GM23338 (cell line): Measurements from ENCODE around the gene SPEF1. TPM values are rescaled to one million over a fixed set of nuclear protein-coding genes. Genes with fewer than 3 reads are reported as not detected.

ENCODE experiments used
- ATAC-seq: fragments of 200-7000 bp; cut with Tn5 transposase; 3 replicates; pipeline ENCODE4 v1.9.1; 2020
- DNase-seq: peaks from one replicate; pipeline ENCODE4 v3.0.0-alpha.2; 2015; ENCODE audit warnings: low spot score
- H2AFZ ChIP-seq: fragments of 200-600 bp; sonication (generic); 2 replicates; pipeline ENCODE4 v1.8.0; 2016; ENCODE audit warnings: antibody characterized with exemption, mild to moderate bottlenecking, moderate library complexity
- H3F3A ChIP-seq: fragments of 200-600 bp; sonication (generic); replicated peaks from 2 replicates; pipeline ENCODE4 v1.8.0; 2017; ENCODE audit warnings: antibody characterized with exemption, mixed run types, low read depth
- H3K27ac ChIP-seq: fragments of 200-600 bp; sonication (generic); 2 replicates; pipeline ENCODE4 v1.6.1; 2016; ENCODE audit warnings: low read depth
- H3K27me3 ChIP-seq: fragments of 200-600 bp; sonication (generic); 2 replicates; pipeline ENCODE4 v1.8.0; 2016; ENCODE audit warnings: mild to moderate bottlenecking, mixed run types, moderate library complexity; ENCODE audit not compliant: insufficient read depth
- H3K36me3 ChIP-seq: fragments of 200-600 bp; sonication (generic); 2 replicates; pipeline ENCODE4 v1.8.0; 2016; ENCODE audit warnings: mild to moderate bottlenecking; ENCODE audit not compliant: insufficient read depth
- H3K4me1 ChIP-seq: fragments of 200-600 bp; sonication (generic); 2 replicates; pipeline ENCODE4 v1.8.0; 2016; ENCODE audit warnings: mild to moderate bottlenecking, moderate library complexity; ENCODE audit not compliant: insufficient read depth
- H3K4me2 ChIP-seq: fragments of 200-600 bp; sonication (generic); 2 replicates; pipeline ENCODE4 v1.7.1; 2017; ENCODE audit warnings: mixed run types
- H3K4me3 ChIP-seq: fragments of 200-600 bp; sonication (generic); 2 replicates; pipeline ENCODE4 v1.6.1; 2016; ENCODE audit warnings: mixed run types
- H3K79me2 ChIP-seq: fragments of 200-600 bp; sonication (generic); replicated peaks from 2 replicates; pipeline ENCODE4 v1.8.0; 2017; ENCODE audit warnings: mild to moderate bottlenecking; ENCODE audit not compliant: insufficient read depth
- H3K9me2 ChIP-seq: fragments of 200-600 bp; sonication (generic); 2 replicates; pipeline ENCODE4 v1.8.0; 2017; ENCODE audit not compliant: insufficient read depth
- H4K20me1 ChIP-seq: fragments of 200-600 bp; sonication (generic); replicated peaks from 2 replicates; pipeline ENCODE4 v1.8.0; 2017; ENCODE audit warnings: mild to moderate bottlenecking; ENCODE audit not compliant: insufficient read depth
- H3K27ac Mint-ChIP-seq: 2 replicates; pipeline ENCODE4 v1.8.0; 2020; ENCODE audit warnings: inconsistent platforms, mild to moderate bottlenecking, moderate library complexity, mixed read lengths
- H3K27me3 Mint-ChIP-seq: 3 replicates; pipeline ENCODE4 v1.8.0; 2022; ENCODE audit warnings: low read depth, mild to moderate bottlenecking, moderate library complexity, mixed read lengths, inconsistent platforms; ENCODE audit not compliant: insufficient read depth, poor library complexity
- H3K36me3 Mint-ChIP-seq: 3 replicates; pipeline ENCODE4 v1.8.0; 2021; ENCODE audit warnings: low read depth, mild to moderate bottlenecking, inconsistent platforms, moderate library complexity, mixed read lengths
- H3K4me1 Mint-ChIP-seq: 3 replicates; pipeline ENCODE4 v1.8.0; 2020; ENCODE audit warnings: mild to moderate bottlenecking, inconsistent platforms, mixed read lengths
- H3K4me3 Mint-ChIP-seq: 3 replicates; pipeline ENCODE4 v1.8.0; 2021; ENCODE audit warnings: moderate library complexity, mild to moderate bottlenecking, inconsistent platforms, mixed read lengths
- H3K9me3 Mint-ChIP-seq: 3 replicates; pipeline ENCODE4 v1.8.0; 2020; ENCODE audit warnings: moderate library complexity, mild to moderate bottlenecking, inconsistent platforms, mixed read lengths
- CREB1 ChIP-seq: fragments of 250-450 bp; sonication (Bioruptor Pico); IDR thresholded peaks from 2 replicates; pipeline ENCODE4 v1.5.0; 2020; ENCODE audit warnings: low read depth, mild to moderate bottlenecking, moderate library complexity
- EZH2 ChIP-seq: fragments of 200-600 bp; sonication (generic); IDR thresholded peaks from one replicate; pipeline ENCODE4 v1.8.0; 2017; ENCODE audit warnings: antibody characterized with exemption, mild to moderate bottlenecking, low read depth; ENCODE audit not compliant: unreplicated experiment
- EZH2phosphoT487 ChIP-seq: fragments of 200-600 bp; sonication (generic); IDR thresholded peaks from one replicate; pipeline ENCODE4 v1.8.1; 2018; ENCODE audit warnings: antibody characterized with exemption; ENCODE audit not compliant: unreplicated experiment
- NANOG ChIP-seq: IDR thresholded peaks from 2 replicates; pipeline ENCODE4 v1.6.1; 2016; ENCODE audit warnings: antibody characterized with exemption, borderline replicate concordance
- POLR2AphosphoS5 ChIP-seq: IDR thresholded peaks from 2 replicates; pipeline ENCODE4 v1.6.1; 2016; ENCODE audit warnings: antibody characterized with exemption, low read depth
- STAT1 ChIP-seq: IDR thresholded peaks from one replicate; pipeline ENCODE4 v1.6.1; 2016; ENCODE audit warnings: antibody characterized with exemption; ENCODE audit not compliant: unreplicated experiment
- ZNF114 ChIP-seq: fragments of 250-450 bp; sonication (Bioruptor Pico); IDR thresholded peaks from 2 replicates; pipeline ENCODE4 v1.5.0; 2020; ENCODE audit warnings: mild to moderate bottlenecking, moderate library complexity
- ZNF331 ChIP-seq: fragments of 250-450 bp; sonication (Bioruptor Pico); IDR thresholded peaks from 2 replicates; pipeline ENCODE4 v1.5.0; 2020; ENCODE audit warnings: low read depth, mild to moderate bottlenecking, moderate library complexity
- polyA plus RNA-seq: library from polyadenylated mRNA; unstranded; fragments of >200 nt; fragmentation: Nextera tagmentation; extraction: Ambion mirVana; gene quantifications from 2 replicates; pipeline ENCODE4 v1.2.1, GENCODE V29; 2016
- total RNA-seq: library from RNA; depleted of rRNA; stranded (reverse); fragments of >200 nt; shearing (Covaris generic); gene quantifications from 2 replicates; pipeline ENCODE4 v1.2.3, GENCODE V29; 2014
- TF ChIP-seq, protein P1 (sequence below): IDR thresholded peaks from 2 replicates; pipeline ENCODE4 v1.6.1; 2016; ENCODE audit warnings: antibody characterized with exemption
- TF ChIP-seq, protein P2 (sequence below): IDR thresholded peaks from one replicate; pipeline ENCODE4 v1.6.1; 2018; ENCODE audit warnings: antibody characterized with exemption; ENCODE audit not compliant: unreplicated experiment
- TF ChIP-seq, protein P3 (sequence below), 2 experiments: fragments of 200-600 bp in 1 of 2; sonication (generic) in 1 of 2; conservative IDR thresholded peaks; 2 replicates each; pipeline versions ENCODE4 v1.5.1 to v1.6.1; 2016 to 2017; ENCODE audit warnings: antibody characterized with exemption in 2 of 2, low read depth in 2 of 2, mild to moderate bottlenecking in 2 of 2, moderate library complexity in 1 of 2

SPEF1 gene
- total and polyA plus RNA-seq, 2 experiments from 2014 or later: 0.68 to 0.69 TPM

DNA sequence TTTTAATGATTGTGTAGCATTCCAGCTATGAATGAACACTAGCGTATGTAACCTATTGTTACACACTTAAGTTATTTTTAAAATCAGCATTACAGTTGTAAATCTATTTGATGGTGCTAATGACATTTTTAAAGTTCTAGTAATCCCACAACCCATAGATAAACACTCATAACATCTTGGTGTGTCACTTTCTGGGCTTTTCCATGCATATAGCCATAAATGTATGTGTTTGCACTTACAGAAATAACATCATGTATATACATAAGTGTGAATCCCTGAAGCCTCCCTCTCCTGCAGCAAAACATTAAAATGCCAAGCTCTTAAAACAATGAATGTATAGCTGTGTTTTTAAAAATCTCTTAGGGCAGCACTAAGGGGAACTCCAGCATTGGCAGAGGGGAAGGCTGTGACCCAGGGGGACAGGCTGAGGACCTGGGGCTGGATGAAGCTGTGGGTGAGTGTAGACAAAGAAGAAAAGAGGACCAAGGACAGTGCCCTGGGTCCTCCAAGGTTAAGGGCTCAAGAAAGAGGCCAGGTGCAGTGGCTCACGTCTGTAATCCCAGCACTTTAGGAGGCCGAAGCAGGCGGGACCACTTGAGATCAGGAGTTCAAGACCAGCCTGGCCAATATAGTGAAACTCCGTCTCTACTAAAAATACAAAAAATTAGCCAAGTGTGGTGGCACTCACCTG lies 6.2 kb upstream of the SPEF1 start:
- no peak overlapping the region for H3K27ac ChIP-seq
- H3K79me2 ChIP-seq: no peaks in the 10 kb centered on the region; the same call in 1 of the 2 replicates
- peak overlapping the region; percentile 75 for H3K4me2 ChIP-seq
- H2AFZ ChIP-seq: peak overlapping the region; percentile 77
- H3K36me3 Mint-ChIP-seq: peaks cover 6% of the 10 kb centered on the region
- no peaks in the 10 kb centered on the region for H3K9me2 ChIP-seq
- H3K27me3 Mint-ChIP-seq: peaks cover 12% of the 10 kb centered on the region
- H3K9me3 Mint-ChIP-seq: no peaks in the 10 kb centered on the region
- H3K27ac Mint-ChIP-seq: no peak overlapping the region
- H3K4me1 Mint-ChIP-seq: peaks cover 19% of the 10 kb centered on the region
- peak overlapping the region; percentile 37 for H3K4me3 ChIP-seq
- DNase-seq (no peak), ATAC-seq (no peak)
- peaks cover 20% of the 10 kb centered on the region for H4K20me1 ChIP-seq
- peak overlapping the region; percentile 61 for H3K4me3 Mint-ChIP-seq
- H3K27me3 ChIP-seq: peaks cover 30% of the 10 kb centered on the region
- 0 out of 2 replicates have a peak, but pooled peaks cover 2% of the 10 kb centered on the region for H3F3A ChIP-seq
- H3K4me1 ChIP-seq: peaks cover 7% of the 10 kb centered on the region; the same call in 1 of the 2 replicates
- TF ChIP-seq, protein P1, sequence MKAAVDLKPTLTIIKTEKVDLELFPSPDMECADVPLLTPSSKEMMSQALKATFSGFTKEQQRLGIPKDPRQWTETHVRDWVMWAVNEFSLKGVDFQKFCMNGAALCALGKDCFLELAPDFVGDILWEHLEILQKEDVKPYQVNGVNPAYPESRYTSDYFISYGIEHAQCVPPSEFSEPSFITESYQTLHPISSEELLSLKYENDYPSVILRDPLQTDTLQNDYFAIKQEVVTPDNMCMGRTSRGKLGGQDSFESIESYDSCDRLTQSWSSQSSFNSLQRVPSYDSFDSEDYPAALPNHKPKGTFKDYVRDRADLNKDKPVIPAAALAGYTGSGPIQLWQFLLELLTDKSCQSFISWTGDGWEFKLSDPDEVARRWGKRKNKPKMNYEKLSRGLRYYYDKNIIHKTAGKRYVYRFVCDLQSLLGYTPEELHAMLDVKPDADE: no peak
- TF ChIP-seq, protein P2, sequence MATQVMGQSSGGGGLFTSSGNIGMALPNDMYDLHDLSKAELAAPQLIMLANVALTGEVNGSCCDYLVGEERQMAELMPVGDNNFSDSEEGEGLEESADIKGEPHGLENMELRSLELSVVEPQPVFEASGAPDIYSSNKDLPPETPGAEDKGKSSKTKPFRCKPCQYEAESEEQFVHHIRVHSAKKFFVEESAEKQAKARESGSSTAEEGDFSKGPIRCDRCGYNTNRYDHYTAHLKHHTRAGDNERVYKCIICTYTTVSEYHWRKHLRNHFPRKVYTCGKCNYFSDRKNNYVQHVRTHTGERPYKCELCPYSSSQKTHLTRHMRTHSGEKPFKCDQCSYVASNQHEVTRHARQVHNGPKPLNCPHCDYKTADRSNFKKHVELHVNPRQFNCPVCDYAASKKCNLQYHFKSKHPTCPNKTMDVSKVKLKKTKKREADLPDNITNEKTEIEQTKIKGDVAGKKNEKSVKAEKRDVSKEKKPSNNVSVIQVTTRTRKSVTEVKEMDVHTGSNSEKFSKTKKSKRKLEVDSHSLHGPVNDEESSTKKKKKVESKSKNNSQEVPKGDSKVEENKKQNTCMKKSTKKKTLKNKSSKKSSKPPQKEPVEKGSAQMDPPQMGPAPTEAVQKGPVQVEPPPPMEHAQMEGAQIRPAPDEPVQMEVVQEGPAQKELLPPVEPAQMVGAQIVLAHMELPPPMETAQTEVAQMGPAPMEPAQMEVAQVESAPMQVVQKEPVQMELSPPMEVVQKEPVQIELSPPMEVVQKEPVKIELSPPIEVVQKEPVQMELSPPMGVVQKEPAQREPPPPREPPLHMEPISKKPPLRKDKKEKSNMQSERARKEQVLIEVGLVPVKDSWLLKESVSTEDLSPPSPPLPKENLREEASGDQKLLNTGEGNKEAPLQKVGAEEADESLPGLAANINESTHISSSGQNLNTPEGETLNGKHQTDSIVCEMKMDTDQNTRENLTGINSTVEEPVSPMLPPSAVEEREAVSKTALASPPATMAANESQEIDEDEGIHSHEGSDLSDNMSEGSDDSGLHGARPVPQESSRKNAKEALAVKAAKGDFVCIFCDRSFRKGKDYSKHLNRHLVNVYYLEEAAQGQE: peak; percentile 38
- H3K36me3 ChIP-seq: no peaks in the 10 kb centered on the region

DNA sequence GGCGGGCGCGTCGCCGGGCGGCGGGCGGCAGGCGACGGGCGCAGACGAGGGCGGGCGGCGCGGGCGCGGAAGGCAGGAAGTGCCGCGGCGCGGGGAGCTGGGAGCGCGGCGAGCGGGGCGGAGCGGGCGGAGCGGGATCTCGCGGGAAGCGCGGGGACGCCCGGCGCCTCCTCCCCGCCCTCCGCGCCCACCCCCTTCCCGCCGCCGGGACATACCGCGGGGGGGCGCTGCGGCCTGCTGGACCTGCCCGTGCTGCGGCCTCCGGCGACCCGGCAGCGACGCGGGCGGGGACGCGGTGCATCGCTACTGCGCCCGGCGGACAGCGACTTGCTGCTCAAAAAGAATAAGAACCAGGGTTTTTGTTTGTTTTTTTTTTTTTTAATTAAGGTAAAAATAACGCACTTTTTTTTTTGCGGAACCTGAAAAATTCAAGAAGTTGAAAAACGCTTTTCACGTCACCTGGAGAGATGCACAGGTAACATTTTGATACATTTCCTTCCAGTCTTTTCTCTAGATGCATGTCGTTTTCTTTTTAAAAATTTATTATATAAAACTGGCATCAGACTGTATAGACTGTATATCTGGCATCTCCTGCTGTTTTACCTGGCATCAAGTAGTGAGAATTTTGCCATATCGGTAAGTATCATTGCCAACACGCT lies 5.5 kb upstream of the SPEF1 start, which contains the start of gene CENPB:
CENPB (minus strand) TSS at position 76 of the 659 bp plus-strand sequence. CDS start 257 bp downstream, outside the sequence.
- H3K27ac Mint-ChIP-seq: no peak within 1 kb of the TSS
- peak; percentile 28; the same call in 1 of the 2 replicates for TF ChIP-seq POLR2AphosphoS5
- no peak for TF ChIP-seq CREB1 (CRISPR knock-in tag)
- no peak for TF ChIP-seq ZNF114 (CRISPR knock-in tag)
- TF ChIP-seq, protein P3, sequence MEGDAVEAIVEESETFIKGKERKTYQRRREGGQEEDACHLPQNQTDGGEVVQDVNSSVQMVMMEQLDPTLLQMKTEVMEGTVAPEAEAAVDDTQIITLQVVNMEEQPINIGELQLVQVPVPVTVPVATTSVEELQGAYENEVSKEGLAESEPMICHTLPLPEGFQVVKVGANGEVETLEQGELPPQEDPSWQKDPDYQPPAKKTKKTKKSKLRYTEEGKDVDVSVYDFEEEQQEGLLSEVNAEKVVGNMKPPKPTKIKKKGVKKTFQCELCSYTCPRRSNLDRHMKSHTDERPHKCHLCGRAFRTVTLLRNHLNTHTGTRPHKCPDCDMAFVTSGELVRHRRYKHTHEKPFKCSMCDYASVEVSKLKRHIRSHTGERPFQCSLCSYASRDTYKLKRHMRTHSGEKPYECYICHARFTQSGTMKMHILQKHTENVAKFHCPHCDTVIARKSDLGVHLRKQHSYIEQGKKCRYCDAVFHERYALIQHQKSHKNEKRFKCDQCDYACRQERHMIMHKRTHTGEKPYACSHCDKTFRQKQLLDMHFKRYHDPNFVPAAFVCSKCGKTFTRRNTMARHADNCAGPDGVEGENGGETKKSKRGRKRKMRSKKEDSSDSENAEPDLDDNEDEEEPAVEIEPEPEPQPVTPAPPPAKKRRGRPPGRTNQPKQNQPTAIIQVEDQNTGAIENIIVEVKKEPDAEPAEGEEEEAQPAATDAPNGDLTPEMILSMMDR (conservative IDR thresholded peaks at IDR 0.05; ENCODE audit: low read depth in 2 of 2): peak; percentile 55 to 83
- no peak for TF ChIP-seq ZNF331
- TF ChIP-seq STAT1: no peak
- no peak for TF ChIP-seq EZH2phosphoT487
- TF ChIP-seq, protein P2: peak; percentile 54
- TF ChIP-seq EZH2: no peak
- no peak for TF ChIP-seq NANOG

More for the DNA sequence above, 5.5 kb upstream of the SPEF1 start, which contains the start of gene CENPB:
- peaks cover 6% of the 10 kb centered on the region for H3K36me3 Mint-ChIP-seq
- Histone ChIP-seq H3K27ac (no peak within 1 kb of the TSS), H3K36me3 (no peaks in the 10 kb centered on the region), H3F3A (0 out of 2 replicates have a peak, but pooled peaks cover 2% of the 10 kb centered on the region), H3K4me2 (peak within 1 kb of the TSS; percentile 82), H3K9me2 (no peaks in the 10 kb centered on the region), H3K79me2 (no peaks in the 10 kb centered on the region; the same call in 1 of the 2 replicates), H3K27me3 (peaks cover 30% of the 10 kb centered on the region), H2AFZ (peak within 1 kb of the TSS; percentile 77), H3K4me3 (peak within 1 kb of the TSS; percentile 67), H4K20me1 (peaks cover 25% of the 10 kb centered on the region), H3K4me1 (peaks cover 7% of the 10 kb centered on the region; the same call in 1 of the 2 replicates)
- peaks cover 12% of the 10 kb centered on the region for H3K27me3 Mint-ChIP-seq
- peak; percentile 93 for DNase-seq
- peak within 1 kb of the TSS; percentile 87 for H3K4me3 Mint-ChIP-seq
- peak; percentile 79 for ATAC-seq
- H3K9me3 Mint-ChIP-seq: no peaks in the 10 kb centered on the region
- peaks cover 20% of the 10 kb centered on the region for H3K4me1 Mint-ChIP-seq
